GM23338 (cell line): ENCODE measurements around the gene COL4A2. TPM values are rescaled to one million over a fixed set of nuclear protein-coding genes. Genes with fewer than 3 reads are reported as not detected.

Experiments
- ATAC-seq: fragments of 200-7000 bp; cut with Tn5 transposase; 3 replicates; pipeline ENCODE4 v1.9.1; 2020
- DNase-seq: peaks from one replicate; pipeline ENCODE4 v3.0.0-alpha.2; 2015; ENCODE audit warnings: low spot score
- H2AFZ ChIP-seq: fragments of 200-600 bp; sonication (generic); 2 replicates; pipeline ENCODE4 v1.8.0; 2016; ENCODE audit warnings: antibody characterized with exemption, mild to moderate bottlenecking, moderate library complexity
- H3F3A ChIP-seq: fragments of 200-600 bp; sonication (generic); replicated peaks from 2 replicates; pipeline ENCODE4 v1.8.0; 2017; ENCODE audit warnings: antibody characterized with exemption, mixed run types, low read depth
- H3K27ac ChIP-seq: fragments of 200-600 bp; sonication (generic); 2 replicates; pipeline ENCODE4 v1.6.1; 2016; ENCODE audit warnings: low read depth
- H3K27me3 ChIP-seq: fragments of 200-600 bp; sonication (generic); 2 replicates; pipeline ENCODE4 v1.8.0; 2016; ENCODE audit warnings: mild to moderate bottlenecking, mixed run types, moderate library complexity; ENCODE audit not compliant: insufficient read depth
- H3K36me3 ChIP-seq: fragments of 200-600 bp; sonication (generic); 2 replicates; pipeline ENCODE4 v1.8.0; 2016; ENCODE audit warnings: mild to moderate bottlenecking; ENCODE audit not compliant: insufficient read depth
- H3K4me1 ChIP-seq: fragments of 200-600 bp; sonication (generic); 2 replicates; pipeline ENCODE4 v1.8.0; 2016; ENCODE audit warnings: mild to moderate bottlenecking, moderate library complexity; ENCODE audit not compliant: insufficient read depth
- H3K4me2 ChIP-seq: fragments of 200-600 bp; sonication (generic); 2 replicates; pipeline ENCODE4 v1.7.1; 2017; ENCODE audit warnings: mixed run types
- H3K4me3 ChIP-seq: fragments of 200-600 bp; sonication (generic); 2 replicates; pipeline ENCODE4 v1.6.1; 2016; ENCODE audit warnings: mixed run types
- H3K79me2 ChIP-seq: fragments of 200-600 bp; sonication (generic); replicated peaks from 2 replicates; pipeline ENCODE4 v1.8.0; 2017; ENCODE audit warnings: mild to moderate bottlenecking; ENCODE audit not compliant: insufficient read depth
- H3K9me2 ChIP-seq: fragments of 200-600 bp; sonication (generic); 2 replicates; pipeline ENCODE4 v1.8.0; 2017; ENCODE audit not compliant: insufficient read depth
- H4K20me1 ChIP-seq: fragments of 200-600 bp; sonication (generic); replicated peaks from 2 replicates; pipeline ENCODE4 v1.8.0; 2017; ENCODE audit warnings: mild to moderate bottlenecking; ENCODE audit not compliant: insufficient read depth
- H3K27ac Mint-ChIP-seq: 2 replicates; pipeline ENCODE4 v1.8.0; 2020; ENCODE audit warnings: inconsistent platforms, mild to moderate bottlenecking, moderate library complexity, mixed read lengths
- H3K27me3 Mint-ChIP-seq: 3 replicates; pipeline ENCODE4 v1.8.0; 2022; ENCODE audit warnings: low read depth, mild to moderate bottlenecking, moderate library complexity, mixed read lengths, inconsistent platforms; ENCODE audit not compliant: insufficient read depth, poor library complexity
- H3K36me3 Mint-ChIP-seq: 3 replicates; pipeline ENCODE4 v1.8.0; 2021; ENCODE audit warnings: low read depth, mild to moderate bottlenecking, inconsistent platforms, moderate library complexity, mixed read lengths
- H3K4me1 Mint-ChIP-seq: 3 replicates; pipeline ENCODE4 v1.8.0; 2020; ENCODE audit warnings: mild to moderate bottlenecking, inconsistent platforms, mixed read lengths
- H3K4me3 Mint-ChIP-seq: 3 replicates; pipeline ENCODE4 v1.8.0; 2021; ENCODE audit warnings: moderate library complexity, mild to moderate bottlenecking, inconsistent platforms, mixed read lengths
- H3K9me3 Mint-ChIP-seq: 3 replicates; pipeline ENCODE4 v1.8.0; 2020; ENCODE audit warnings: moderate library complexity, mild to moderate bottlenecking, inconsistent platforms, mixed read lengths
- CREB1 ChIP-seq: fragments of 250-450 bp; sonication (Bioruptor Pico); IDR thresholded peaks from 2 replicates; pipeline ENCODE4 v1.5.0; 2020; ENCODE audit warnings: low read depth, mild to moderate bottlenecking, moderate library complexity
- ETS1 ChIP-seq: IDR thresholded peaks from 2 replicates; pipeline ENCODE4 v1.6.1; 2016; ENCODE audit warnings: antibody characterized with exemption
- EZH2 ChIP-seq: fragments of 200-600 bp; sonication (generic); IDR thresholded peaks from one replicate; pipeline ENCODE4 v1.8.0; 2017; ENCODE audit warnings: antibody characterized with exemption, mild to moderate bottlenecking, low read depth; ENCODE audit not compliant: unreplicated experiment
- NANOG ChIP-seq: IDR thresholded peaks from 2 replicates; pipeline ENCODE4 v1.6.1; 2016; ENCODE audit warnings: antibody characterized with exemption, borderline replicate concordance
- POLR2AphosphoS5 ChIP-seq: IDR thresholded peaks from 2 replicates; pipeline ENCODE4 v1.6.1; 2016; ENCODE audit warnings: antibody characterized with exemption, low read depth
- STAT1 ChIP-seq: IDR thresholded peaks from one replicate; pipeline ENCODE4 v1.6.1; 2016; ENCODE audit warnings: antibody characterized with exemption; ENCODE audit not compliant: unreplicated experiment
- ZNF114 ChIP-seq: fragments of 250-450 bp; sonication (Bioruptor Pico); IDR thresholded peaks from 2 replicates; pipeline ENCODE4 v1.5.0; 2020; ENCODE audit warnings: mild to moderate bottlenecking, moderate library complexity
- polyA plus RNA-seq: library from polyadenylated mRNA; unstranded; fragments of >200 nt; fragmentation: Nextera tagmentation; extraction: Ambion mirVana; gene quantifications from 2 replicates; pipeline ENCODE4 v1.2.1, GENCODE V29; 2016
- total RNA-seq: library from RNA; depleted of rRNA; stranded (reverse); fragments of >200 nt; shearing (Covaris generic); gene quantifications from 2 replicates; pipeline ENCODE4 v1.2.3, GENCODE V29; 2014
- TF ChIP-seq, protein P1 (sequence below): IDR thresholded peaks from one replicate; pipeline ENCODE4 v1.6.1; 2018; ENCODE audit warnings: antibody characterized with exemption; ENCODE audit not compliant: unreplicated experiment

COL4A2 gene
- total and polyA plus RNA-seq, 2 experiments from 2014 or later = 37.4 to 131 TPM

DNA sequence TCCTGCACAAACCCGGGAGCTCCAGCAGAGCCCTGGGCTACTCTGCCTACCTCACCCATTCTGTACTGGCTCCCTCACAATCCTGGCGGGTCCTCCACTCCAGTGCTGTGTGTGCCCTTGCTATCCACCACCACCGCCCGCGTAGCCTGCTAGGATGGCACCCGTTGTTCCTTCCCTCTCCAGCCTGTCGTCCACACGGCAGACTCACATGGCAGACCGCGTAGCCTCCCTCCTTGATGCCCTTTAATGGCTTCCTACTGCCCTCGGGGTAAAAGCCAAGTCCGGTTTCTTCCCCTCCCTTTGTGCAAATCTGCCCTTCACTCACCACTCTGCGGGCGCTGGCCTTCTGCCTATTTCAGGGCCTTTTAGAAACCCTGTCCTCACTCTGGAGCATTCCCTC lies 147.9 kb downstream of the COL4A2 start (continued):
- TF ChIP-seq, protein P1, sequence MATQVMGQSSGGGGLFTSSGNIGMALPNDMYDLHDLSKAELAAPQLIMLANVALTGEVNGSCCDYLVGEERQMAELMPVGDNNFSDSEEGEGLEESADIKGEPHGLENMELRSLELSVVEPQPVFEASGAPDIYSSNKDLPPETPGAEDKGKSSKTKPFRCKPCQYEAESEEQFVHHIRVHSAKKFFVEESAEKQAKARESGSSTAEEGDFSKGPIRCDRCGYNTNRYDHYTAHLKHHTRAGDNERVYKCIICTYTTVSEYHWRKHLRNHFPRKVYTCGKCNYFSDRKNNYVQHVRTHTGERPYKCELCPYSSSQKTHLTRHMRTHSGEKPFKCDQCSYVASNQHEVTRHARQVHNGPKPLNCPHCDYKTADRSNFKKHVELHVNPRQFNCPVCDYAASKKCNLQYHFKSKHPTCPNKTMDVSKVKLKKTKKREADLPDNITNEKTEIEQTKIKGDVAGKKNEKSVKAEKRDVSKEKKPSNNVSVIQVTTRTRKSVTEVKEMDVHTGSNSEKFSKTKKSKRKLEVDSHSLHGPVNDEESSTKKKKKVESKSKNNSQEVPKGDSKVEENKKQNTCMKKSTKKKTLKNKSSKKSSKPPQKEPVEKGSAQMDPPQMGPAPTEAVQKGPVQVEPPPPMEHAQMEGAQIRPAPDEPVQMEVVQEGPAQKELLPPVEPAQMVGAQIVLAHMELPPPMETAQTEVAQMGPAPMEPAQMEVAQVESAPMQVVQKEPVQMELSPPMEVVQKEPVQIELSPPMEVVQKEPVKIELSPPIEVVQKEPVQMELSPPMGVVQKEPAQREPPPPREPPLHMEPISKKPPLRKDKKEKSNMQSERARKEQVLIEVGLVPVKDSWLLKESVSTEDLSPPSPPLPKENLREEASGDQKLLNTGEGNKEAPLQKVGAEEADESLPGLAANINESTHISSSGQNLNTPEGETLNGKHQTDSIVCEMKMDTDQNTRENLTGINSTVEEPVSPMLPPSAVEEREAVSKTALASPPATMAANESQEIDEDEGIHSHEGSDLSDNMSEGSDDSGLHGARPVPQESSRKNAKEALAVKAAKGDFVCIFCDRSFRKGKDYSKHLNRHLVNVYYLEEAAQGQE = no peak
- TF ChIP-seq CREB1 (CRISPR knock-in tag) = no peak
- TF ChIP-seq NANOG = no peak
- no peak for TF ChIP-seq POLR2AphosphoS5
- TF ChIP-seq EZH2 = no peak

GRCh38 chr13:110455444-110455843 lies 148.4 kb downstream of the COL4A2 start:
- H3K36me3 Mint-ChIP-seq = peaks cover 8% of the 10 kb centered on the region

More at GRCh38 chr13:110455444-110455843, 148.4 kb downstream of the COL4A2 start:
- Mint-ChIP-seq H3K27me3 (peaks cover 12% of the 10 kb centered on the region), H3K4me3 (no peak overlapping the region), H3K9me3 (no peaks in the 10 kb centered on the region; the same call in 2 of the 3 replicates), H3K27ac (peak overlapping the region; percentile 53; the same call in 1 of the 2 replicates), H3K4me1 (peaks cover 34% of the 10 kb centered on the region)
- no peak for TF ChIP-seq ZNF114 (CRISPR knock-in tag)
- TF ChIP-seq ETS1 = no peak
- TF ChIP-seq POLR2AphosphoS5 = no peak
- TF ChIP-seq, protein P1 = no peak
- TF ChIP-seq CREB1 (CRISPR knock-in tag) = no peak
- TF ChIP-seq STAT1 = no peak
- no peak for TF ChIP-seq NANOG
- Histone ChIP-seq H3K9me2 (no peaks in the 10 kb centered on the region), H4K20me1 (no peaks in the 10 kb centered on the region), H3F3A (peaks cover 6% of the 10 kb centered on the region; the same call in 1 of the 2 replicates), H2AFZ (no peak overlapping the region), H3K79me2 (no peaks in the 10 kb centered on the region), H3K27me3 (no peaks in the 10 kb centered on the region), H3K4me2 (no peak overlapping the region), H3K36me3 (peaks cover 4% of the 10 kb centered on the region; the same call in 1 of the 2 replicates), H3K4me3 (no peak overlapping the region), H3K4me1 (peaks cover 12% of the 10 kb centered on the region), H3K27ac (peak overlapping the region; percentile 70; the same call in 1 of the 2 replicates)
- DNase-seq (no peak), ATAC-seq (no peak)
